ENCODE measurements around the gene HOXD12.

HOXD12 gene

DNA sequence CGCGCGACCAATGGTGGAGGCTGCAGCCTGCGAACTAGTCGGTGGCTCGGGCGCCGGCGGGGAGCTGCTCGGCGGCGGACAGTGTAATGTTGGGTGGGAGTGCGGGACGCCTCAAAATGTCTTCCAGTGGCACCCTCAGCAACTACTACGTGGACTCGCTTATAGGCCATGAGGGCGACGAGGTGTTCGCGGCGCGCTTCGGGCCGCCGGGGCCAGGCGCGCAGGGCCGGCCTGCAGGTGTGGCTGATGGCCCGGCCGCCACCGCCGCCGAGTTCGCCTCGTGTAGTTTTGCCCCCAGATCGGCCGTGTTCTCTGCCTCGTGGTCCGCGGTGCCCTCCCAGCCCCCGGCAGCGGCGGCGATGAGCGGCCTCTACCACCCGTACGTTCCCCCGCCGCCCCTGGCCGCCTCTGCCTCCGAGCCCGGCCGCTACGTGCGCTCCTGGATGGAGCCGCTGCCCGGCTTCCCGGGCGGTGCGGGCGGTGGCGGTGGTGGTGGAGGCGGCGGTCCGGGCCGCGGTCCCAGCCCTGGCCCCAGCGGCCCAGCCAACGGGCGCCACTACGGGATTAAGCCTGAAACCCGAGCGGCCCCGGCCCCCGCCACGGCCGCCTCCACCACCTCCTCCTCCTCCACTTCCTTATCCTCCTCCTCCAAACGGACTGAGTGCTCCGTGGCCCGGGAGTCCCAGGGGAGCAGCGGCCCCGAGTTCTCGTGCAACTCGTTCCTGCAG lies 23.3 kb downstream of the HOXD12 start, which contains the start of gene HOXD9:
Gene HOXD9, plus strand, starts transcription at position 37 of the 728 bp plus-strand sequence. Its CDS starts 50 bp downstream, at position 87.
- H3K4me3 ChIP-seq (ENCODE audit: low read length), result peak within 1 kb of the TSS; percentile 78
- peaks cover 9% of the 10 kb centered on the region for H3K4me1 ChIP-seq (ENCODE audit: control insufficient read depth, insufficient read depth, low read length)
- peak within 1 kb of the TSS; percentile 38 for H3K9ac ChIP-seq (ENCODE audit: low read depth, low read length)
- peaks cover 89% of the 10 kb centered on the region for H3K27me3 ChIP-seq (ENCODE audit: control insufficient read depth, insufficient read depth, low read length)
- peak within 1 kb of the TSS; percentile 90 for H3K4me2 ChIP-seq (ENCODE audit: low read length)
- no peaks in the 10 kb centered on the region for H3K9me3 ChIP-seq (replicated peaks; ENCODE audit: low read length)
- no peaks in the 10 kb centered on the region for H3K36me3 ChIP-seq (ENCODE audit: insufficient read depth, low read length)

DNA sequence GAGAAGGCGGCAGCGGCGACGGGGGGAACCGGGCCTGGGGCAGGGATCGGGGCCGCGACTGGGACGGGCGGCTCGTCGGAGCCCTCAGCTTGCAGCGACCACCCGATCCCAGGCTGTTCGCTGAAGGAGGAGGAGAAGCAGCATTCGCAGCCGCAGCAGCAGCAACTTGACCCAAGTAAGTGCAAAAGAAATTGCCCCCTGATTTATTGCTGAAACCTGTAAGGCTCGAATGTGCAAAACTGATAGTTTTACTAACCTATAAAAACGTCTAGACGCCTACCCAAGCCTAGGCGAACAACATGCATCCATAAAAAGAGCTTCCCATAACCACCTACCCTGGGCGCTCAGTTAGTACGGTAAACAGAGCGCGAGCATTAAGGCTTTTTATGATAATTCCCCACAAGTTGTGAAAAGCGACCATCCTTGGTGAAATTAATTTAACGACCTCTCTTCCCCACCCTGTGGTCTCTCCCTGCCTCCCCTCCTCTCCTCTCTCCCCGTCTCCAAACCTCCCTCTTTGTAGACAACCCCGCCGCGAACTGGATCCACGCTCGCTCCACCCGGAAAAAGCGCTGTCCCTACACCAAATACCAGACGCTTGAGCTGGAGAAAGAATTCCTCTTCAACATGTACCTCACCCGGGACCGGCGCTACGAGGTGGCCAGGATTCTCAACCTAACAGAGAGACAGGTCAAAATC lies 24.0 kb downstream of the HOXD12 start:
- no peaks in the 10 kb centered on the region for H3K36me3 ChIP-seq (ENCODE audit: insufficient read depth, low read length)
- H3K4me1 ChIP-seq (ENCODE audit: control insufficient read depth, insufficient read depth, low read length), result peaks cover 9% of the 10 kb centered on the region
- peak overlapping the region; percentile 78 for H3K4me3 ChIP-seq (ENCODE audit: low read length)
- H3K4me2 ChIP-seq (ENCODE audit: low read length), result peak overlapping the region; percentile 90
- no peaks in the 10 kb centered on the region for H3K9me3 ChIP-seq (replicated peaks; ENCODE audit: low read length)
- H3K27me3 ChIP-seq (ENCODE audit: control insufficient read depth, insufficient read depth, low read length), result peaks cover 89% of the 10 kb centered on the region
- H3K9ac ChIP-seq (ENCODE audit: low read depth, low read length), result no peak overlapping the region

DNA sequence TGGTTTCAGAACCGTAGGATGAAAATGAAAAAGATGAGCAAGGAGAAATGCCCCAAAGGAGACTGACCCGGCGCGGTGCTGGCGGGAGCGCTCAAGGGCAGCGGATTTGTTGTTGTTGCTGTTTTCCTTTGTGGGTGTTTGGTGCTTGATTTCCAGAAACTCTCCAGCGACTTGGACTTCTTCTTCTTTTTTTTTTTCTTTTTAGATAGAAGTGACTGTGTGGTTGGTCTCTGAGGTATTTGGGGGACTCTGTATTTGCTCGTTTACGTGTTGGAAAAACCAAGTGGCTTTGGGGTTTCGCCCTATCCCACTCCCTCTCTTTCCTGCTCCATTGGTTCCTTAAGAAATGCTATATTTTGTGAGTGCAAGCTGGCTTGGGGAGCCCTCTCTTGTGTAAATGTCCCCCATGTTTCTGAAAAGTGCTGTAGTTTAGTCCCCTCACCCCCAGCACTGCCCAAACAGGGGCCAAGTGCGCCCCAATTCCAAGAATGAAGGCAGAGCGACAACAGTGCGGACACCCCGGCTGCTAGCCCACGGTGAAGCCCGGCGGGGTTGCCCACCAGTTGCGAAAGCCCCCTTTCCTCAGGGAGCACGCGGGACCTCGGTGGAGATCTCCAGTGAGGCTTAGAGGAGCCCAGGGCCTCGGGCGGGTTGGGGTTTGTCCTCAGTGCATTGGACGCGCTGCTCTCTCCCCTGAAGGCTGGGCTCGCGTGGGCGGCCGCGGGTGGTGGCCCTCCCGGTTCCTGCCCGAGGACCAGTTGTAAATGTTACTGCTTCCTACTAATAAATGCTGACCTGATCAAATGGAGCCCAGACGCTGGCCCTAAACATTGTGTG lies 24.7 kb downstream of the HOXD12 start:
- H3K27me3 ChIP-seq (ENCODE audit: control insufficient read depth, insufficient read depth, low read length), result peaks cover 83% of the 10 kb centered on the region
- H3K36me3 ChIP-seq (ENCODE audit: insufficient read depth, low read length), result no peaks in the 10 kb centered on the region
- no peak overlapping the region for H3K4me3 ChIP-seq (ENCODE audit: low read length)
- H3K4me2 ChIP-seq (ENCODE audit: low read length), result no peak overlapping the region
- no peak overlapping the region for H3K9ac ChIP-seq (ENCODE audit: low read depth, low read length)
- no peaks in the 10 kb centered on the region for H3K9me3 ChIP-seq (replicated peaks; ENCODE audit: low read length)
- H3K4me1 ChIP-seq (ENCODE audit: control insufficient read depth, insufficient read depth, low read length), result peaks cover 9% of the 10 kb centered on the region

DNA sequence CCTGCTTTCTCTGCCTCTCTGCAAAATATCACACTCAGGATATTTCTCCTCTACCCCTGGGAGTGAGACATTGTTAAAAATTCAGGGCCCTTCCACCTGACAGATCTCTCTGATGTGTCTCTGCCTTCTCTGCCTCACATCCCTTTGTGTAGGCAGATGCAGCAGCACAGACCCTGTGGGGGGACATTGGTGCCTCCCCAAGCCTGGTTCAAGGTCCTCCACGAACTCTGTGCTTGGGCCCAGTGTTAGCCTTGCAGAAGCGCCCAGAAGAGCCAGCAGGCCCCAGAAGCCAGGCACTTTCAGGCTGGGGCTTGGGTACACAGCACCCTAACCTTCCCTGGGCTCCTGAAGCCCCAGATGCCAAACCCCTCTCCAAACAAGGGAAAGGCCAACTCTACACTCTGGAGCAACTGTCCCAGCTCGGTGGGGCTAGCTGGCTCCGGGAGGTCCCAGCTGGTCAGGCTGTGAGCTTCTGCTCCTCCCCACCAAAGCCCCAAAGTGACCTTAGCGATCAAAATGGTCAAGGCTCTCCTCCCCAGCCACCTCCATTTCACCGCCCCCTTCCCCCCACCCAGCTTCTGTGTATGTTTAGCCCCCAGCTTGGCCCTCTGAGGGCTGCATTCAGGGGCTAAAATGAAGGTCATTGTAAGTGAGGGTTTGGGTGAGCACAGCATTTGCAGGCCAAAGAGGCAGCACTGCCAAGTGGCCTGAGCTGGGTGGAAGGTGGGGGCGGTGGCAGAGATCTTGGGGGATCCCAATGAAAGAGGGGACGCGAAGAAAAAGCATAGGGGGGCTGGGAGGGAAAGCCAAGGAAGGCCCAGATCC lies 25.6 kb downstream of the HOXD12 start:
- H3K27me3 ChIP-seq (ENCODE audit: control insufficient read depth, insufficient read depth, low read length), result peaks cover 75% of the 10 kb centered on the region
- no peaks in the 10 kb centered on the region for H3K9me3 ChIP-seq (replicated peaks; ENCODE audit: low read length)
- H3K4me3 ChIP-seq (ENCODE audit: low read length), result no peak overlapping the region
- peaks cover 9% of the 10 kb centered on the region for H3K4me1 ChIP-seq (ENCODE audit: control insufficient read depth, insufficient read depth, low read length)
- H3K4me2 ChIP-seq (ENCODE audit: low read length), result no peak overlapping the region
- H3K36me3 ChIP-seq (ENCODE audit: insufficient read depth, low read length), result no peaks in the 10 kb centered on the region
- no peak overlapping the region for H3K9ac ChIP-seq (ENCODE audit: low read depth, low read length)

DNA sequence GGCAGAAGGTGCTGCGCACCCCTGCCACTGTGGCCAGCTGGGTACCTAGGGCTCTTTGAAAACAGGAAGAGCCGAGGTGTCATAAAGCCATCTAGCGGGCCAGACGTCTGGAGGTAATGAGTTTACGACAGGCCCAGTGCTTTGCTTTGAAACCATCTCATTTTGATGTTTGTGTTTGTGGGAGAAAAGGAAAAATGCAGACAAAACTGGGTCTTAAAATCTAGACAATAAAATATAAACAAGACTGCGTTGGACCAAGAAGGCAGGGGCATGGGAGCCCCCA lies 26.1 kb downstream of the HOXD12 start:
- Histone ChIP-seq H3K9me3 (replicated peaks; ENCODE audit: low read length) (no peaks in the 10 kb centered on the region), H3K36me3 (ENCODE audit: insufficient read depth, low read length) (no peaks in the 10 kb centered on the region), H3K4me1 (ENCODE audit: control insufficient read depth, insufficient read depth, low read length) (peaks cover 9% of the 10 kb centered on the region), H3K27me3 (ENCODE audit: control insufficient read depth, insufficient read depth, low read length) (peaks cover 70% of the 10 kb centered on the region), H3K4me3 (ENCODE audit: low read length) (no peak overlapping the region), H3K4me2 (ENCODE audit: low read length) (no peak overlapping the region), H3K9ac (ENCODE audit: low read depth, low read length) (no peak overlapping the region)

DNA sequence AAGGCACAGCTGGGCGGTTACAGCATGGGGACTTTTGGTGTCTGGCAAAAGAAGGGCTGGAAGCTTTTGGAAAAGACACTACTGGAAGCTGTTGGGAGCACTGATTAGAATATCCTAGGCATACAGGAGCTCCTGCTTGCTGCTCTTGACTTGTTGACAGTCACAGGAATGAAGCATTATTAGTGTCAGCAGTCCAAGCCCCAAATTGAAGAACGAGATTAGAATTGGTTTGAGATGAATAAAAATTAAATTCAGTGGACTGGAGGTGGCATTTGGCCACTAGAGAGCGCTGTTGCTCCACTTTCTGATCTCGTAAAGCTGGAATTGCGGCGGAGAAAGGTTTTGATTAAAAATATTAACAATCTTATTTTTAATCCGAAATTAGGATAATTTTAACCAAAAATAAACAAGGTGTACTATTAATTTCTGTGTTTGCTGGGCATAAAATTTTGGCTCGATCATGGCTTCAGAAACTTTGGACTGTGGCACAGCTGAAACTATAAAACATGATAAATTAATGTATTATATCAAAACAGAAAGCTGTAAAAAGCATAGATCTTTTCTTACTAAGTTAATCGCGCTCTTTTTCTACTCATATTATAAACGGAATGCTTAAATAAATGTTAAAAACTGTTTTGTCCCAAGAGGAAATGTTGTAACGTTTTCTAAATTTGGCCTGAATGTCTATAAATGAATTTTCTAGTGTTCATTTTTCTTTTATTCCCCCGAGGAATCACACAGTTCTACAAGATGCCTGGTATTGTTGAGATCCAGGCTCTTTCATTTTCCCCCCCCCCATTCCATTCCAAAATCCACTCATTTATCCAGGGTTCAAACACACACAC lies 27.6 kb downstream of the HOXD12 start:
- H3K27me3 ChIP-seq (ENCODE audit: control insufficient read depth, insufficient read depth, low read length), result peaks cover 59% of the 10 kb centered on the region
- H3K36me3 ChIP-seq (ENCODE audit: insufficient read depth, low read length), result no peaks in the 10 kb centered on the region
- H3K4me1 ChIP-seq (ENCODE audit: control insufficient read depth, insufficient read depth, low read length), result peaks cover 6% of the 10 kb centered on the region
- peak overlapping the region; percentile 36 for H3K9ac ChIP-seq (ENCODE audit: low read depth, low read length)
- H3K9me3 ChIP-seq (replicated peaks; ENCODE audit: low read length), result no peaks in the 10 kb centered on the region
- no peak overlapping the region for H3K4me3 ChIP-seq (ENCODE audit: low read length)
- H3K4me2 ChIP-seq (ENCODE audit: low read length), result peak overlapping the region; percentile 64

DNA sequence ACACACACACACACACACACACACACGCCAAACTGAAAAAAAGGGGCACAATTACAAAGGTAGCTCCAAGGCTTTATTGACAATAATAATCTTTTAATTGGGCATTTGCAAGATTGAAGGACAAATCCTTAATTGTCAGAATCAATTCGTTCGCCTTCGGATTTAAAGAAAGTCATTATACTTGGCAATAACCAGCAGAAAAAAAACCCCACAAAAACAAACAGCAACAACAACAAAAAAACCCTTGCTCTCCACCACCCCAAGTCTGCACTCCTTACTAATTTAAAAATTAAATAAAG lies 28.1 kb downstream of the HOXD12 start:
- peaks cover 2% of the 10 kb centered on the region for H3K4me1 ChIP-seq (ENCODE audit: control insufficient read depth, insufficient read depth, low read length)
- H3K9me3 ChIP-seq (replicated peaks; ENCODE audit: low read length), result no peaks in the 10 kb centered on the region
- no peak overlapping the region for H3K4me2 ChIP-seq (ENCODE audit: low read length)
- H3K4me3 ChIP-seq (ENCODE audit: low read length), result no peak overlapping the region
- no peak overlapping the region for H3K9ac ChIP-seq (ENCODE audit: low read depth, low read length)
- peaks cover 53% of the 10 kb centered on the region for H3K27me3 ChIP-seq (ENCODE audit: control insufficient read depth, insufficient read depth, low read length)
- H3K36me3 ChIP-seq (ENCODE audit: insufficient read depth, low read length), result no peaks in the 10 kb centered on the region

DNA sequence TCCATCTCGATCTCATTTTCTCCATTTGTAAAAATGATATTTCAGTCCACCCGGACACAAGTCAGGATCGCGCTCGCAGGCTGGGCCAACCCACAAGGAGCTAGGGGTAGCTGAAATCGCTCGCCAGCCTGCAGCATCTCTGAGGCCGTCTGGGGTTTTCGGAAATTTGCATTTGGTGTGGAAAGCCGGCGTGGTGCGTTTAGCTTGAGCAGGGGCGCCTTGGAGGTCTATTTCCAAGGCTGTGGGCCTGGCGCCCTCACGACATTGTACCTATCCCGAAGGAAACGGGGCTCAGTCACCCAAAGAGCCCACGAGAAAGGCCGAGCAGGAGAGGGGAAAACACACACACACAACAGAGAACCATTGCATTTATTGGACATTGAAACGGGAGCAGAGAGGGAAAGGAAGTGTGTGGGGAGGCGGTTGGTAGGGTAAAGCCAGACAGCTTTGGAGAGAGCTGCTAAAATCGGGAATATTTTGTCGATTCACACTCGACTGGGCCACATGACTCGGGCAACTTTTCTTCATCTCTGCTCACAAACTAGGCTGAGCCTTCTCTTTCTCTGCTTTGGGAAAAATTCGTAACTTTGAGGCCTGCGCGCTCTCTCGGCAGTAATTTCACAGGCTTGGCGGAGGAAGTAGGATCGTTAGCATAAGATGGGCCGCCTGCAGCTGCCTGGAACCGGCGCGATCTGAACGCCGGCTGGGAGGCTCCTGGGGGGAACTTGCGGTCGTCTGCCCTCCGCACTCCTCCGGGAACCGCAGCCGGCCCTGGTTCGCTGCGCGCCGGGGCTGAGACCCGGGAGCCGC lies 28.8 kb downstream of the HOXD12 start:
- H3K4me1 ChIP-seq (ENCODE audit: control insufficient read depth, insufficient read depth, low read length), result no peaks in the 10 kb centered on the region
- no peaks in the 10 kb centered on the region for H3K9me3 ChIP-seq (replicated peaks; ENCODE audit: low read length)
- H3K4me2 ChIP-seq (ENCODE audit: low read length), result peak overlapping the region; percentile 78
- peaks cover 46% of the 10 kb centered on the region for H3K27me3 ChIP-seq (ENCODE audit: control insufficient read depth, insufficient read depth, low read length)
- H3K36me3 ChIP-seq (ENCODE audit: insufficient read depth, low read length), result no peaks in the 10 kb centered on the region
- H3K4me3 ChIP-seq (ENCODE audit: low read length), result peak overlapping the region; percentile 65
- H3K9ac ChIP-seq (ENCODE audit: low read depth, low read length), result peak overlapping the region; percentile 44

DNA sequence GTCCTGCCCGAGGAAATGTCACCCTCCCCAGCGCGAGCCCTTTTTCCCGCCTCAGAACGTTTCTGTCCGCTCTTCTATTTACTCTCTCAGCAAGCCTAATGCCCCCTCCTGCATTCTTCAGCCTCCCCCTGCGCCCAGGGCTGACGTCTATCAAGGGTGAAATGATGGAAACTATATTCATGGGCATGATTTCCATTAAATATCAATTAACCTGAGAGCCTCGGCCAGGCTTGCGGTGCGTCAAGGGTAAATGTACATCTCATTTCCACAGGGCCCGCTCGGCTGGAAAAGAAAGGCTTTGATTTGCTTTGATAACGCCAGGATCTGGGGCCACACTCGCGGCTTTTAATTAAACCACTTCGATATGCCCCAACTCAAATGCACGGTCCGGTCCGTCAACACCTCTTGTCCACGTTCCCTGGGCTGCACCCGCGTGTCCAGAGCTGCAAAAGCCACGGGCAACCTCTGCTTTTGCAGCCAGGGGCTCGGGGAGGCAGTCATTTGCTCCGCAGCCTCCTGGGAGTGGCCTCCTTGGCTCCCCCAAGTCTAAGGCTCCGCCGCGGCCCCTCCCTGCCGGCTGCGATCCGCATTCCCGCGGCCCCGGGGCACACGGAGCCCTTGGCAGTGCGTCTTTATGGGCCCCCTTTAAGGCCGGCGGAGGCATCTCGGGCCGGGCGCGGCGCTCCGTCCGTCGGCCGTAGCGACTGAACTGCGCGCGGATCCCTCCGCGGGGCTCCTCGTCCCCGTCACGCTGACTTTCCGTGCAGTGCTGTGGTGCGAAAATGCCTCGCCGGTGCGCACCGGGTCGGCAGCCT lies 29.6 kb downstream of the HOXD12 start, which contains the start of gene HOXD8:
Gene HOXD8, plus strand, starts transcription at position 724 of the 815 bp plus-strand sequence. CDS start 662 bp downstream, outside the sequence.
- Histone ChIP-seq H3K4me2 (ENCODE audit: low read length) (peak within 1 kb of the TSS; percentile 78), H3K27me3 (ENCODE audit: control insufficient read depth, insufficient read depth, low read length) (peaks cover 38% of the 10 kb centered on the region), H3K9me3 (replicated peaks; ENCODE audit: low read length) (no peaks in the 10 kb centered on the region), H3K9ac (ENCODE audit: low read depth, low read length) (peak within 1 kb of the TSS; percentile 47), H3K4me3 (ENCODE audit: low read length) (peak within 1 kb of the TSS; percentile 65), H3K4me1 (ENCODE audit: control insufficient read depth, insufficient read depth, low read length) (no peaks in the 10 kb centered on the region), H3K36me3 (ENCODE audit: insufficient read depth, low read length) (no peaks in the 10 kb centered on the region)
